ENCODE results near the gene TBC1D22A.

GRCh38 chr22:47168441-47168840 lies 406.0 kb downstream of the TBC1D22A start:
- TF ChIP-seq CTCF (IDR thresholded peaks at IDR 0.05) (no peak), POLR2A (IDR thresholded peaks at IDR 0.05) (no peak)

Measured in gastroesophageal sphincter (tissue), 3 donors.